Chondrocyte (in vitro differentiated cells): ENCODE data around the gene KCNA1. TPM values are rescaled to one million over a fixed set of nuclear protein-coding genes. Genes with fewer than 3 reads are reported as not detected.
"Not testable (repeated sequence)": the region's sequence is repeated elsewhere in the genome, so short reads cannot be mapped to it uniquely, and the experiment has no call there.

Experiments
- DNase-seq: peaks from one replicate; pipeline ENCODE4 v3.0.0; 2021; ENCODE audit warnings: mixed read lengths, low spot score
- H3K27ac Mint-ChIP-seq: one replicate; pipeline ENCODE4 v1.8.0; 2021; ENCODE audit warnings: mild to moderate bottlenecking, moderate library complexity, mixed read lengths; ENCODE audit not compliant: unreplicated experiment
- H3K27me3 Mint-ChIP-seq: 2 replicates; pipeline ENCODE4 v1.8.0; 2021; ENCODE audit warnings: low read depth, mixed read lengths
- H3K36me3 Mint-ChIP-seq: 2 replicates; pipeline ENCODE4 v1.8.0; 2021; ENCODE audit warnings: low read depth, mixed read lengths
- H3K4me1 Mint-ChIP-seq: 2 replicates; pipeline ENCODE4 v1.8.0; 2021; ENCODE audit warnings: low read depth, mild to moderate bottlenecking, mixed read lengths
- H3K4me3 Mint-ChIP-seq: one replicate; pipeline ENCODE4 v1.8.0; 2021; ENCODE audit warnings: mild to moderate bottlenecking, moderate library complexity, mixed read lengths; ENCODE audit not compliant: unreplicated experiment
- H3K9me3 Mint-ChIP-seq: 2 replicates; pipeline ENCODE4 v1.8.0; 2021; ENCODE audit warnings: low read depth, mixed read lengths
- CTCF ChIP-seq: fragments of 200-600 bp; sonication (generic); IDR thresholded peaks from 2 replicates; pipeline ENCODE4 v1.5.0; 2021; ENCODE audit warnings: antibody characterized with exemption, mild to moderate bottlenecking, moderate library complexity
- total RNA-seq: library from RNA; stranded (reverse); gene quantifications from 3 replicates; pipeline ENCODE4 v1.2.1, GENCODE V29; 2021

The KCNA1 gene
- total RNA-seq, 1 donor from 2014 or later, result 0.45 TPM

- Mint-ChIP-seq H3K4me3 (no peak overlapping the region), H3K27ac (no peak overlapping the region)
Observed at GRCh38 chr12:4874671-4875070, 35.0 kb upstream of the KCNA1 start.

GRCh38 chr12:4879481-4879880, 30.2 kb upstream of the KCNA1 start:
- peaks cover 38% of the 10 kb centered on the region for H3K27me3 Mint-ChIP-seq
- not testable (repeated sequence) for H3K4me1 Mint-ChIP-seq, H3K9me3 Mint-ChIP-seq

More at GRCh38 chr12:4874671-4875070, 35.0 kb upstream of the KCNA1 start:
- Mint-ChIP-seq H3K27me3 (peaks cover 53% of the 10 kb centered on the region), H3K9me3 (peaks cover under 1% of the 10 kb centered on the region), H3K36me3 (no peaks in the 10 kb centered on the region), H3K4me1 (no peaks in the 10 kb centered on the region)
- TF ChIP-seq CTCF, result no peak
- no peak for DNase-seq

DNA sequence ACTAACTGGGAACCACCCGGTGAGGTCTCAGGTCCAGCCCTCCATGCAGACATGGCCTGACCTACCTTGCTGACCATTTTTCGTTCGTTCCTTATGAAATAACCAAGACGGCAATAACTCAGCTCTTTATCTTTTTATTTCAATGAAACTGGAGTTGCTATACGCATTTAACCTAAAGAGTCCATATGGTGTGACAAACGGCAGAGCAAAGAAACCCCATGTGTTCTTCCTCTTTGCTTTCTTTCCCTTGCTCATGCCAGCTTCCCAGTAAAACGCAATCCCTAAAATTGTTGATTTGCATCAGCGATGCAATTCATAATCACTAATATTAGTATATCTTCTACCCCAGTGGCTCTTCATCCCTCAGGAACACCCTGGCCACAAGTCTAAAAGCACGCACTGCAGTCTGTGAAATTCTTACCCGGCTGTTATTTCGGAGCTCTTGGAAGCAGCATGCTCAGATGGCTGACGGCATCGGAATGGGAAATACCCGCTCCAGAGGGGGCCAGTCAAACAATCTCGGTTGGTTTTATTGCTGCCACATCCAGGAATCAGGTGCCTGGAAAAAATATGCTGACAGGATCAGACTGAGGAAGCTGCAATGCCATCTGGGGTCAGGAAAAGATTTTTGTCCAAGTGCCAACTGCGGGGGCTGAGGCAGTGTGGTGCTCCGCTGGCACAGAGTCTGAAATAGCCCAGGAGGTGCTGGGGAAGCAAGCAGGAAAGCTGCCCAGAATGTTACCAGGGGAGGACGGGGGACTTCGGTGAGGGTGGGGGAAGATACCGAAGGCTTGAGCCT, 28.2 kb upstream of the KCNA1 start:
- H3K36me3 Mint-ChIP-seq, result peaks cover 2% of the 10 kb centered on the region
- H3K27ac Mint-ChIP-seq, result no peak overlapping the region
- H3K4me1 Mint-ChIP-seq, result peaks cover under 1% of the 10 kb centered on the region
- TF ChIP-seq CTCF, result no peak
- H3K9me3 Mint-ChIP-seq, result peaks cover 9% of the 10 kb centered on the region
- no peak for DNase-seq
- no peak overlapping the region for H3K4me3 Mint-ChIP-seq
- H3K27me3 Mint-ChIP-seq, result peaks cover 31% of the 10 kb centered on the region

More at GRCh38 chr12:4879481-4879880, 30.2 kb upstream of the KCNA1 start:
- DNase-seq, H3K36me3 Mint-ChIP-seq, H3K4me3 Mint-ChIP-seq, H3K27ac Mint-ChIP-seq: not testable (repeated sequence)

- DNase-seq, result no peak
- Mint-ChIP-seq H3K36me3 (peaks cover 1% of the 10 kb centered on the region), H3K27me3 (peaks cover 43% of the 10 kb centered on the region), H3K4me1 (peaks cover 7% of the 10 kb centered on the region), H3K4me3 (no peak overlapping the region), H3K9me3 (no peaks in the 10 kb centered on the region), H3K27ac (no peak overlapping the region)
- TF ChIP-seq CTCF, result no peak
Observed at GRCh38 chr12:4891866-4892265, 17.8 kb upstream of the KCNA1 start.

GRCh38 chr12:4892418-4892817, 17.3 kb upstream of the KCNA1 start:
- no peak for DNase-seq
- no peak overlapping the region for H3K4me3 Mint-ChIP-seq
- H3K36me3 Mint-ChIP-seq, result peaks cover 1% of the 10 kb centered on the region
- H3K27ac Mint-ChIP-seq, result no peak overlapping the region
- TF ChIP-seq CTCF, result no peak
- peaks cover 2% of the 10 kb centered on the region for H3K4me1 Mint-ChIP-seq
- no peaks in the 10 kb centered on the region for H3K9me3 Mint-ChIP-seq
- peaks cover 43% of the 10 kb centered on the region for H3K27me3 Mint-ChIP-seq

DNA sequence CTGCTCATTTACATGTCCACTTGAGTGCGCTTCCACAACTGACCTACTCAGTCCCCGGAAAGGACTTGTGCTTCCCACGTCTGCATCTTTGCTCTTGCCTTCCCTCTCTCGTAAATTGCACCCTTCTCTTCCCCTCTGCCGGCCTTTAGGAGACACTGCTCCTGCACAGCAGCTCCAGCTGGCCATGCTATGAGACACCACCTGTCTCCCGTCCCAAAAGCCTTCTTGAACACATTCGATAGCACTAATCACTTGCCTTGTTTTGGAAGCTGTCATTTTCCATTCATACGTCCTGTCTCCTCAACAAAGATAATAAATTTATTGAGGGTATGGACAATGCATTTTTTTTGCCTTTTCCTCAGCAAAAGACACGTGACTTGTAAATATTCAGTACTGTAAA, 15.7 kb upstream of the KCNA1 start:
- H3K27ac Mint-ChIP-seq, result no peak overlapping the region
- DNase-seq, result no peak
- no peak for TF ChIP-seq CTCF
- H3K36me3 Mint-ChIP-seq, result peaks cover 1% of the 10 kb centered on the region
- no peaks in the 10 kb centered on the region for H3K4me1 Mint-ChIP-seq
- H3K4me3 Mint-ChIP-seq, result no peak overlapping the region
- no peaks in the 10 kb centered on the region for H3K9me3 Mint-ChIP-seq
- H3K27me3 Mint-ChIP-seq, result peaks cover 37% of the 10 kb centered on the region
